CD4-positive, alpha-beta T cell (primary cell): ENCODE data around the gene RUNX2. TPM values are rescaled to one million over a fixed set of nuclear protein-coding genes. Genes with fewer than 3 reads are reported as not detected.

Experiments used
- ATAC-seq: fragments of 200-7000 bp; cut with Tn5 transposase; one replicate; pipeline ENCODE4 v1.10.0; 2022; ENCODE audit warnings: mild to moderate bottlenecking; ENCODE audit not compliant: poor library complexity
- CTCF ChIA-PET: fragments of 350-600 bp; sonication (Branson Sonifier 250); formaldehyde crosslinking; loops from one replicate; lab custom pipeline; 2021; ENCODE audit warnings: antibody characterized with exemption, inconsistent platforms; lab: Charles Lee
- POLR2A ChIA-PET: fragments of 350-600 bp; sonication (Branson Sonifier 250); formaldehyde crosslinking; loops from one replicate; lab custom pipeline; 2021; ENCODE audit warnings: antibody characterized with exemption, inconsistent platforms; lab: Charles Lee
- DNase-seq, 14 experiments: peaks; one replicate each; pipeline ENCODE4 v3.0.0-alpha.2; 2013 to 2020; ENCODE audit warnings: mixed read lengths in 2 of 14
- H3K27ac ChIP-seq, 2 donors: one replicate each; pipeline versions ENCODE4 v1.5.1 to v1.7.0; 2013; ENCODE audit warnings: low read length in 2 of 2, low read depth in 1 of 2, mild to moderate bottlenecking in 1 of 2
- H3K27me3 ChIP-seq, 2 experiments: 1 replicate in 1 of 2; 2 replicates in 1 of 2; pipeline versions ENCODE4 v1.6.1 to v1.7.0; 2013; ENCODE audit warnings: low read length in 2 of 2, control low read depth in 1 of 2, mild to moderate bottlenecking in 1 of 2, moderate library complexity in 1 of 2; ENCODE audit not compliant: insufficient read depth in 2 of 2, control insufficient read depth in 1 of 2
- H3K36me3 ChIP-seq: one replicate; pipeline ENCODE4 v1.6.1; 2013; ENCODE audit warnings: low read length, control low read depth; ENCODE audit not compliant: insufficient read depth
- H3K4me1 ChIP-seq: one replicate; pipeline ENCODE4 v1.6.1; 2013; ENCODE audit warnings: low read length, control low read depth; ENCODE audit not compliant: insufficient read depth
- H3K4me3 ChIP-seq: one replicate; pipeline ENCODE4 v1.5.1; 2013; ENCODE audit warnings: mild to moderate bottlenecking, low read length, moderate library complexity
- H3K9me3 ChIP-seq, 2 experiments: 1 replicate in 1 of 2; 2 replicates in 1 of 2; pipeline versions ENCODE4 v1.6.1 to v1.7.0; 2013; ENCODE audit warnings: low read length in 2 of 2, mild to moderate bottlenecking in 2 of 2, control low read depth in 1 of 2, moderate library complexity in 1 of 2; ENCODE audit not compliant: control insufficient read depth in 1 of 2, insufficient read depth in 1 of 2
- H3K27ac Mint-ChIP-seq: one replicate; pipeline ENCODE4 v1.8.0; 2020; ENCODE audit warnings: mixed read lengths
- H3K27me3 Mint-ChIP-seq: one replicate; pipeline ENCODE4 v1.8.0; 2021; ENCODE audit warnings: mixed read lengths
- H3K36me3 Mint-ChIP-seq: one replicate; pipeline ENCODE4 v1.8.0; 2021; ENCODE audit warnings: low read depth, mixed read lengths
- H3K4me1 Mint-ChIP-seq: one replicate; pipeline ENCODE4 v1.8.0; 2021; ENCODE audit warnings: low read depth, mixed read lengths
- H3K4me3 Mint-ChIP-seq: one replicate; pipeline ENCODE4 v1.8.0; 2020; ENCODE audit warnings: mild to moderate bottlenecking, mixed read lengths
- H3K9me3 Mint-ChIP-seq: one replicate; pipeline ENCODE4 v1.8.0; 2020; ENCODE audit warnings: mixed read lengths
- CTCF ChIP-seq: fragments of 200-600 bp; IDR thresholded peaks from one replicate; pipeline ENCODE4 v1.8.0; 2022; ENCODE audit warnings: antibody characterized with exemption, mild to moderate bottlenecking
- intact Hi-C, 2 experiments: fragments of 100-400 bp; cut with DNase I in 1 of 2; cut with micrococcal nuclease in 1 of 2; formaldehyde crosslinking; loops; one replicate each; pipeline versions ENCODE4 v1.15.1 to v1.9.0; 2023 to 2025; cut with DNase I, micrococcal nuclease
- total RNA-seq, 174 experiments: library from RNA in 2 of 174; stranded (reverse) in 2 of 174; gene quantifications; one replicate each; pipeline ENCODE4 v1.2.3 and lab custom pipeline; 2021 to 2026

The RUNX2 gene
- total RNA-seq, 2 experiments from 2014 or later: 17.5 to 18.0 TPM

GRCh38 chr6:45297320-45297719, 30.8 kb upstream of the RUNX2 start:
- Mint-ChIP-seq H3K36me3 (no peaks in the 10 kb centered on the region), H3K9me3 (peaks cover 3% of the 10 kb centered on the region), H3K27ac (peak overlapping the region; percentile 14), H3K4me3 (no peak overlapping the region), H3K4me1 (peaks cover 53% of the 10 kb centered on the region), H3K27me3 (no peaks in the 10 kb centered on the region)
- H3K4me1 ChIP-seq: no peaks in the 10 kb centered on the region
- DNase-seq: no peak
- ATAC-seq: no peak
- no peaks in the 10 kb centered on the region for H3K36me3 ChIP-seq
- POLR2A ChIA-PET: interaction anchor here (1.3 to 1.7 kb wide), 2 partner anchors 13 to 80 kb away, joined by 6 read pairs; partner anchors contain the start of gene SUPT3H
- CTCF ChIA-PET: interaction anchor here (1.1 kb wide), 1 partner anchor 417 kb away, joined by 3 read pairs; no protein-coding TSS in a partner anchor
- H3K9me3 ChIP-seq: no peaks in the 10 kb centered on the region
- H3K27ac ChIP-seq: no peak overlapping the region
- H3K4me3 ChIP-seq: no peak overlapping the region
- no peaks in the 10 kb centered on the region for H3K27me3 ChIP-seq
- intact Hi-C loops: loop anchor here in 1 of 2 experiments (5.0 kb wide), 1 partner anchor 415 kb away; no protein-coding TSS in a partner anchor
- TF ChIP-seq CTCF: peak; percentile 44

GRCh38 chr6:45299096-45299581, 29.0 kb upstream of the RUNX2 start:
- Mint-ChIP-seq H3K27me3 (no peaks in the 10 kb centered on the region), H3K4me1 (peaks cover 35% of the 10 kb centered on the region), H3K9me3 (peaks cover 3% of the 10 kb centered on the region), H3K27ac (no peak overlapping the region), H3K36me3 (peaks cover 7% of the 10 kb centered on the region), H3K4me3 (no peak overlapping the region)
- ChIA-PET CTCF (no interaction called here), POLR2A (no interaction called here)
- Histone ChIP-seq H3K9me3 (no peaks in the 10 kb centered on the region), H3K36me3 (no peaks in the 10 kb centered on the region), H3K4me1 (no peaks in the 10 kb centered on the region), H3K4me3 (no peak overlapping the region), H3K27ac (no peak overlapping the region), H3K27me3 (no peaks in the 10 kb centered on the region)
- DNase-seq (no peak), ATAC-seq (no peak)
- no peak for TF ChIP-seq CTCF
- intact Hi-C loops: loop anchor here in 1 of 2 experiments (5.0 kb wide), 1 partner anchor 413 kb away; no protein-coding TSS in a partner anchor

GRCh38 chr6:45300736-45301135, 27.4 kb upstream of the RUNX2 start:
- ATAC-seq (no peak), DNase-seq (no peak)
- peak overlapping the region; percentile 11 for H3K27ac Mint-ChIP-seq
- H3K27me3 Mint-ChIP-seq: no peaks in the 10 kb centered on the region
- no peaks in the 10 kb centered on the region for H3K9me3 ChIP-seq
- ChIA-PET POLR2A (interaction anchor here (1.0 to 1.8 kb wide), 2 partner anchors 10 to 77 kb away, joined by 3 to 5 read pairs; partner anchors contain the start of gene SUPT3H), CTCF (no interaction called here)
- H3K4me1 Mint-ChIP-seq: peaks cover 19% of the 10 kb centered on the region
- H3K27me3 ChIP-seq: no peaks in the 10 kb centered on the region
- H3K27ac ChIP-seq: no peak overlapping the region
- no peak for TF ChIP-seq CTCF
- peaks cover 12% of the 10 kb centered on the region for H3K36me3 Mint-ChIP-seq
- intact Hi-C loops: loop anchor here in 1 of 2 experiments (5.0 kb wide), 1 partner anchor 117 kb away; no protein-coding TSS in a partner anchor
- H3K4me3 ChIP-seq: no peak overlapping the region
- no peaks in the 10 kb centered on the region for H3K36me3 ChIP-seq
- H3K4me1 ChIP-seq: no peaks in the 10 kb centered on the region
- H3K4me3 Mint-ChIP-seq: no peak overlapping the region
- peaks cover 3% of the 10 kb centered on the region for H3K9me3 Mint-ChIP-seq
